HK-2 (cell line): Measurements from ENCODE around the gene B3GALT4.
"Not testable (repeated sequence)": the region's sequence is repeated elsewhere in the genome, so short reads cannot be mapped to it uniquely, and the experiment has no call there.

Experiments used
- DNase-seq: peaks from one replicate; pipeline ENCODE4 v3.0.0-alpha.2; 2018; ENCODE audit not compliant: unreplicated experiment

Gene B3GALT4

GRCh38 chr6:33276864-33277662 is at the start of gene B3GALT4:
Gene B3GALT4 (plus strand): TSS chr6:33277123. CDS start chr6:33277420, 297 bp downstream.
- DNase-seq, result peak; percentile 43

- DNase-seq, result no peak
These were observed 41.7 kb upstream of the B3GALT4 start for GRCh38 chr6:33235221-33235634.

GRCh38 chr6:33236328-33236727 is 40.6 kb upstream of the B3GALT4 start:
- no peak for DNase-seq

- DNase-seq, result no peak
These were observed 40.1 kb upstream of the B3GALT4 start for GRCh38 chr6:33236852-33237251.

GRCh38 chr6:33237741-33238140 is 39.2 kb upstream of the B3GALT4 start:
- no peak for DNase-seq

- no peak for DNase-seq
These were observed 35.0 kb upstream of the B3GALT4 start for GRCh38 chr6:33241968-33242367.

GRCh38 chr6:33243476-33243875 is 33.4 kb upstream of the B3GALT4 start:
- DNase-seq, result no peak

GRCh38 chr6:33247977-33248642 is 28.8 kb upstream of the B3GALT4 start:
- peak; percentile 89 for DNase-seq

GRCh38 chr6:33248643-33248931 is 28.3 kb upstream of the B3GALT4 start:
- no peak for DNase-seq

GRCh38 chr6:33248932-33249731 is 27.8 kb upstream of the B3GALT4 start:
- peak; percentile 97 for DNase-seq

GRCh38 chr6:33249732-33250630 is 26.9 kb upstream of the B3GALT4 start:
- peak; percentile 41 for DNase-seq

- DNase-seq, result no peak
These were observed 26.2 kb upstream of the B3GALT4 start for GRCh38 chr6:33250731-33251130.

- DNase-seq, result no peak
These were observed 25.4 kb upstream of the B3GALT4 start for GRCh38 chr6:33251395-33252012.

GRCh38 chr6:33252759-33253158 is 24.2 kb upstream of the B3GALT4 start:
- DNase-seq, result no peak

GRCh38 chr6:33254591-33254990 is 22.3 kb upstream of the B3GALT4 start:
- DNase-seq, result no peak

- DNase-seq, result no peak
These were observed 17.9 kb upstream of the B3GALT4 start for GRCh38 chr6:33259032-33259431.

- DNase-seq, result not testable (repeated sequence)
These were observed 14.4 kb upstream of the B3GALT4 start for GRCh38 chr6:33262490-33262889.

GRCh38 chr6:33264015-33264414 is 12.9 kb upstream of the B3GALT4 start:
- DNase-seq, result no peak

GRCh38 chr6:33271117-33271467 is 5.8 kb upstream of the B3GALT4 start:
- no peak for DNase-seq

GRCh38 chr6:33271468-33272274 is 5.3 kb upstream of the B3GALT4 start, which contains the start of the genes RPS18 and VPS52:
Gene RPS18 (plus strand): TSS chr6:33272075. CDS start chr6:33272120, 45 bp downstream.
Gene VPS52 (minus strand): TSS chr6:33271876. CDS start chr6:33271675, 201 bp downstream.
- DNase-seq, result peak; percentile 90
